ENCODE data around the gene GPN3.
"Not testable (repeated sequence)": the region's sequence is repeated elsewhere in the genome, so short reads cannot be mapped to it uniquely, and the experiment has no call there.

Gene GPN3

DNA sequence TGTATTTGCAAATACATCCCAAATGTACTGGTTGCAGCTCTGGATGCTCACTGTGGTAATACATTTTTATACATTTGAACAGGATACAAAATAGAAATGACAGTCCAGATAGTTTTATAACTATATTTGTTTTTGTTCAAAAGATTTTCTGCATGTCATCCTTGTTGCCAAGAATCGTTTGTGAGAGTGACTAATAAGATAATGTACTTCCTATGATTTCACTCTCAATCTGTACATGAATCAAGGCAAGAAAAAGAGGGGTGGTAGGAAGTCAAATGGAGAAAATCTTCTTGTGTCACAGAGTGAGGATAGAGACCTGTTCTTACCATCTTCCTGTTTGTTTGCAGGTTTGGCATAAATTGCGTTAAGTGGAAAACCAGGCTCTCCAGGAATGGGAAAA, 31.8 kb downstream of the GPN3 start:
- DNase-seq: no peak

DNA sequence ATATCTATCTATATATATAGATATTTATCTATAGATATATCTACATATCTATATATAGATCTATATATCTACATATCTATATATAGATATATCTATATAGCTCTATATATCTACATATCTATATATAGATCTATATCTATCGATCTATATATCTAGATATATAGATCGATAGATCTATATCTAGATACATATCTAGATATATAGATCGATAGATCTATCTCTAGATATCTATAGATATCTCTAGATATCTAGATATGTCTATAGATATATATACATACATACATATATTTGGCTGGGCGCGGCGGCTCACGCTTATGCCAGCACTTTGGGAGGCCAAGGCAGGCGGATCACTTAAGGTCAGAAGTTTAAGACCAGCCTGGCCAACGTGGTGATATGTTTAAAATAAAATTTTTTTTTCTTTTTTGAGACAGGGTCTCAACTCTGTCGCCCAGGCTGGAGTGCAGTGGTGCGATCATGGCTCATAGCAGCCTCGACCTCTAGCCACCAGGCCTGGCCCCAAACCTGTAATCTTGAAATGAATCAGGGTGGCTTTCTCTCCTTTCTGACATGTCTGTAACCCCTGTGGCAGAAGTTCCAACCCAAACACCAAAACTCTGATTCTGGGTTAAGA, 36.0 kb downstream of the GPN3 start:
- DNase-seq: no peak

DNA sequence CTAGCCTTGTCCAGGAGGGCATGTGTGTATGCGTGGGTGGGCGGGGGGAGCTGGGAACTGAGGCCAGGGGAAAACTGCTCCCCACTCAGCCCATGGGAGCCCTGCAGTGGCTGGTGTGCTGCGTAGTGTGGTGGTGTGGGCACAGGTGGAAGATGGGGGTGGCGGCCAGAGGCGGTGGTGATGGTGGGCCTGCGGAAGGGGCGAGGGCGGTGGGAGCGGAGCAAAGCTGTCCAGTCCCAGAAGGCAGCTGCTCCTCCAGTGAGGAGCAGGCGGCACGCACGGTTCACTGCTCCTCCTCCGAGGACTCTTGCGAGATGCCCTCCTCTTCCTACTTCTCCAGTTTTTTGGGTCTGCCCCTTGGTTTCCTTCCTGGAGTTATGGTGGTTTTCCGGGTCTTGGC, 38.4 kb downstream of the GPN3 start:
- DNase-seq: not testable (repeated sequence)

DNA sequence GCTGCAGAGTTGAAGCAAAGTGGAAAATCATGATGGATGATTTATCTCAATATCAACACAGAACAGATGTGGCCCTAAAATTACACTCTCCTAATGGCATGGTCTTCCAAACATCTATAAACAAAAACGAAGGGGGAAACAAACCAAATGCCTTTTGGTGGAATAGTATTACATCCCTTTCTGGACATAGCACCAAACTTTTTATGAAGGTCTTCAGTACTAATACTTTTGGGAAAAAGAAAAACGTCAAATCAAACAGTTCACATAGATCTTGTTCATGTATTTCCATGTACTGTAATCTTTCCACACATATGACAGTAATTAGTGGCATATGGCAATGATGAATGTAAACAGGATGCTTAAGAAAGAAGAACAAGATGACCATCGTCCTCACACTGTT, 41.7 kb downstream of the GPN3 start:
- no peak for DNase-seq

DNA sequence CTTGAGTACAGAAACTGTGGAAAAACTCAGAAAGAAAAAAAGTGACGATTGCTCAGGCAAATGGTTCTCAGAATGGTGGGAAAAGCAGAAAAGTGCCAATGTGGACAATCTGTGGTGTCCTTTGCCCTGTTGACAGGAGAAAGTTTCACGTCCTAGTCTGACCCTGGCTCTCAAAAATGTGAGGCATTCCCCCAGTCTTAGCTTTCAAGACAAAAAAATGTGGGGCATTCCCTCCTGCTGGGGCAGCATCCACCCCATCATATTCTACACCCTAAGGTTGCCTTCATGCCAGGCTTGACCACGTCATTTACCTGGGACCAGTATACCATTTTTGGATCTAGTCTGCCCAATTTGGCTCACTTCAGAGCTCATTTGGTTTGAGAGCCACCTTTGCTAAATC, 43.8 kb downstream of the GPN3 start:
- no peak for DNase-seq

DNA sequence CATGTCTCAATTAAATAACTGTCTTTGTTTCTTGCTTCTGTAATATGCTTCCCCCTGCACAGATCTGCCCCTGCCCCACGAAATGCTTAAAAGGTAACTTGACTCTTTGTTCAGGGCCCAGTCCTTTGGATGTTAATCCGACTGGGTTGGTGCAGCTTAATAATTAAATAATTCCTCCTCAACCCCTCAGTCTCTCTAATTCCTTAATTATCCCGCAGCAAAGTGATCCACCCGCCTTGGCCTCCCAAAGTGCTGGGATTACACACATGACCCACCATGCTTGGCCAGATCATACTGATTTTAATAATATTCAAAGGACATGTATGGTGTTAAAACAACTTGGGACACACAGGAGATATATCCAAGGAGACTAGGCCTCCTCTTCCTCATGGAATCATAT, 46.4 kb downstream of the GPN3 start:
- no peak for DNase-seq

DNA sequence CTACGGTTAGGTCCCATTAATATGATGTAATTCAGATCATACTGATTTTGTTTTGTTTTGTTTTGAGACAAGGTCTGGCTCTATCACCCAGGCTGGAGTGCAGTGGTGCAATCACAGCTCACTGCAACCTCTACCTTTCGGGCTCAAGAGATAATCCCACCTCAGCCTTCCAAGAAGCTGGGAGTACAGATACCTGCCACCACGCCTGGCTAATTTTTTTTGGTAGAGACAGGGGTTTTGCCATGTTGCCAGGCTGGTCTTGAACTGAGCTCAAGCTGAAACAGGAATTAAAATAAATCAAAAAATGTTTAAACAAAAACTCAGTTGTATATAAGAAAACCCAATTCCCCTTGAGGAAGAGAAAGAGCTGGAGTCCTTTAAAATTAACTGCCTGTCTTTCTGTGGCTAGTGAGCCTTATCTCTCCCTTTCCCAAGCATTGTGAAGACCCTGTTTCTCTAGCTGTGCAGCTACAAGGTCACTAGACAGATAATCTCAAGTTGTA, 46.8 kb downstream of the GPN3 start:
- DNase-seq: no peak

DNA sequence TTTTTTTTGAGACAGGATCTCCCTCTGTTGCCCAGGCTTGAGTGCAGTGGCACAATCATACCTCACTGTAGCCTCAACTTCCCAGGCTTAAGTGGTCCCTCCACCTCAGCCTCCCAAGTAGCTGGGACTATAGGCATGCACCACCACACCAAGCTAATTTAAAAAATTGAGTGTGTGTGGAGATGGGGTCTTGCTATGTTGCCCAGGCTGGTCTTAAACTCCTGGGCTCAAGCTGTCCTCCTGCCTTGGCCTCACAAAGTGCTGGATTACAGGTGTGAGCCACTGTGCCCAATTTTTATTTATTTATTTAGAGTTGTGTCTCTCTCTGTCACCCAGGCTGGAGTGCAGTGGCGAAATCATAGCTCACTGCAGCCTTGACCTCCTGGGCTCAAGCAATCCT, 47.4 kb downstream of the GPN3 start:
- not testable (repeated sequence) for DNase-seq

DNA sequence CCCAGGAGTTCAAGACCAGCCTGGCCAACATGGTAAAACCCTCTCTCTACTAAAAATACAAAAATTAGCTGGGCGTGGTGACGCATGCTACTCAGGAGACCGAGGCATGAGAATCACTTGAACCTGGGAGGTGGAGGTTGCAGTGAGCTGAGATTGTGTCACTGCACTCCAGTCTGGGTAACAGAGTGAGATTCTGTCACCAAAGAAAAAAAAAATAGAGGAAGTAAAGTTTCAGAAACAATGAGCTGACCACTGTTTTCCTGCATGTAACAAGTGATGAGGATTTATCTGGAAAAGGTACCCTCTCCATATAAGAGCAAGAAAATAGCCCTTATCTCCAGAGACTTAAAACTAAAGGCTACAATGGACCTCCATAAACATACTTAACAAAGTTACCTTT, 50.9 kb downstream of the GPN3 start:
- DNase-seq: not testable (repeated sequence)

DNA sequence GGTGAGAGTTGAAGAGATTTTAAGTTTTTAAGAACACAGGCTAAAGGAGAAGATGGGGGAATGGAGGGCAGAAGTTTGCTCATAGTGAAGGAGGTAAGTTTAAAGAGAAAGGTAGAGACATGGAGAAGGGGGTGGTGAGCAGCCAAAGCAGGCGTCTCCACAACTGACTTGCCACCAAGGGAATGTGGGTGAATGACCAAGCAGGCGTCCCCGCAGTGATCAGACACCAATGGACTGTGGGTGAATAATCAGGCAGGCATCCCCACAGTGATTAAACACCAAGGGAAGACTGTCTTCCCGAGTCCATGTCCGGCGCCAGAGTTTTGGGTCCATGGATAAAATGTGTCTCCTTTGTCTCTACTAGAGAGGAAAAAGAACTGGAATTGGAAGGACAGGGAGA, 58.0 kb downstream of the GPN3 start:
- not testable (repeated sequence) for DNase-seq

DNA sequence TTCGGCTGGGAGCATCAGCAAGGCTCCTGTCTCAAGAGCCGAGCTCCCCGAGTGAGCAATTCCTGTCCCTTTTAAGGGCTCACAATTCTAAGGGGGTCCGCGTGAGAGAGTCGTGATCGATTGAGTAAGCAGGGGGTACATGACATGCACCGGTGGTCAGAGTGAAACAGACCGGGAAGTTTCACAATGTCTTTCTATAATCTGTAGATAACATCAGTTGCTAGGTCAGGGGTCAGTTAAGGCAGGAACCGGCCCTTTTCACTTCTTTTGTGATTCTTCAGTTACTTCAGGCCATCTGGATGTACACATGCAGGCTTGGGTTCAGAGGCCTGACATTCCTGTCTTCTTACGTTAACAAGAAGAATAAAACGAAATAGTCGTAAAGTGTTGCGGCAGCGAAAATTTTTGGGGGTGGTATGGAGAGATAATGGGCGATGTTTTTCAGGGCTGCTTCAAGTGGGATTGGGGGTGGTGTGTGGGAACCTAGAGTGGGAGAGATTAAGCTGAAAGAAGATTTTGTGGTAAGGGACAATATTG, 62.9 kb downstream of the GPN3 start:
- not testable (repeated sequence) for DNase-seq

DNA sequence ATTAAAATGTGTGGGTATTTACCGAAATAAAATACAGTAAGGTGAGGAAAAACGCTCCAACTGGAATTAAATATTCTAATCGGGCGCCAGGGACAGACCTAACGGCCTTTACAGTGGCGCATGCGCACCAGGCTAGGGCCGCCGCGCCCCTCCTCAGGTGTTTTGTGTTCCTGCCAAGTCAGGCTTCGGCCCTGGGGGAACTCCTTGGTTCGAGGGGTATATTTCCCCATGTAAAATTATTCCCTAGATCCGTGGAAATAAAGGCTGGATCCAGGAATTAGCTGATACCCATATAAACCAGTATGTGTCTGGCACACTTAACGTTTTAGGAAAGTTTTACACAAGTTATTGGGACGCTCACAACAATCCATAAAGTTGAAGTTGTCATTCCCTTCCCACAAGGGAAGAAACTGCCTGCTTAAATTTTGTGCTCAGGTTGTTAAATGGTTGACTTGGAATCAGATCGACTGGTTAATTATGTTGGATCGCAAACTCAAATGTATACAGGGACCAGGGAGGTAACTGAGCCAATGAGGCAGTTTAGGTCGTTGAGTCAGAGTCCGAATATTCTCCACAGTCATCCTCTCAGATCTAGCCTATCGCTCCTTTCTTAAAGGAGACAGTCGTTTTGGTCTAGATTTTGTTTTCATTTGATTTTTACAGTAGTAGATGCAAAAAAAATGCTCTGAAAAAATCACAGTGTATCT, 63.9 kb downstream of the GPN3 start:
- peak; percentile 54 to 79 for DNase-seq

DNA sequence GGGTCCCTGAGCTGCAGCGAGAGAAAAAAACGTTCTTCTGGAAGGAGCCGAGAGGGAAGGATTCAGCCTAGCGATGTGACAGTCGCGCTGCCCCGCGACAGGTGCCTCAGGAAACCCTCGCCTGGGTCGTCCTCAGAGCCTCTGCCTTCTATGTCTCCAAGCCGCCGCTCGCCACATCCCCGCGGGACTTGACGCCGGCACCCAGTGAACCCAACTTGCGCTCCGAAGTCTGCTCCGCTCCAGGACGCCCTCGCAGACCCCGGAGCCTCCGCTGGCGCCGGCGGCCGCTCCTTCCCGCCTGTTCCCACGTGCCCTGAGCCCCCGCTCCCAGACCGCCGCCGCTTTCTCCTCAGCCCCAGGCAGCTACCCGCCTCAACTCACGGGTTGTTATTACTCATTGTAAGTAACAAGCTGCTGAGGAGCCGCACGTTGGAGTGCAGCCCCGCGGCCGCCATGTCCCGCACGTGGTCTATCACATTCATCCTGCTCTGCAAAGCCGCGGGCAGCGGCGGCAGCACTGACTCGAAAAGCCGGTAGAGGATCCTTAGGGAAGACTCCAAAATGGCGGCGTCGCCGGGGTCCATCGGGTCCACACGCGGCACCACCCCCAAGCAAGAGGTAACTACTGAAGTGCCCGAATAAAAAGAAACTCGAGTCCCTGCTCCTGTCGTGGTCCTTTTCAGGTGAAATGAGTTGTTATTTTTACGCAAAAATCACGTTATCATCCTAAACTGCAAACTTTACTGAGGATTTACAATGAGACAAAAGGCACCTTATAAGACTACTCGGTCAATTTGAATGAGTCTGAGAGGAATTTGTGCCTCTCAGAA, 64.7 kb downstream of the GPN3 start, which contains the start of gene ANAPC7:
Gene ANAPC7, minus strand, starts transcription at position 563 of the 830 bp plus-strand sequence. Its CDS starts 81 bp downstream, at position 482.
- DNase-seq: peak; percentile 80 to 85
